Erythroblast (primary cell): Measurements from ENCODE around the gene KMT5B.

Experiments used
- GATA1 ChIP-seq: IDR thresholded peaks from 2 replicates; pipeline ENCODE4 v1.6.1; 2011; ENCODE audit warnings: low read depth, mild to moderate bottlenecking, control low read depth, low read length, moderate library complexity
- POLR2A ChIP-seq: IDR thresholded peaks from 2 replicates; pipeline ENCODE4 v1.6.1; 2011; ENCODE audit warnings: mild to moderate bottlenecking, low read length

- TF ChIP-seq POLR2A (no peak), GATA1 (no peak)
These were observed 11.5 kb upstream of the KMT5B start for GRCh38 chr11:68224606-68225005.
